ENCODE measurements around the gene CNTNAP3B. TPM values are rescaled to one million over a fixed set of nuclear protein-coding genes. Genes with fewer than 3 reads are reported as not detected.
"Not testable (repeated sequence)": the region's sequence is repeated elsewhere in the genome, so short reads cannot be mapped to it uniquely, and the experiment has no call there.

The CNTNAP3B gene
- total RNA-seq, 1 experiment from 2014 or later, result 4.7 TPM

DNA sequence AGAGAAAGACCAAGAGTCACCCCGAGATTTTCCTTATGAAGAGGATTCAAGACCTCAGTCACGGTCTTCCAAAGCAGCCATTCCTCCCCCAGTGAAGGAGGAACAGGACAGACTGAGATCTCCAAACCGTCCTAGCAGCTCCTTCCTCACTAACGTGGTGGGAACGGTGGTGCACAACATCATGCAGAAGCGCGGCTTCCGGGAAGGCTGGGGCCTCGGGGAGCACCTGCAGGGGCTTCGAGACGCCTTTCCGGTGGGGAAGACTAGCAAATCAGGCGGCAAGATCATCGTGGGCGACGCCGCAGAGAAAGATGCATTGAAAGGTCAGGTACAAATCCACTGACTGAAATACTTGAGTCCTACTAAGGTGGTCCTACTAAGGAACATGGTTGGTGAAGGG lies 154.3 kb downstream of the CNTNAP3B start:
- H3K56ac ChIP-seq (ENCODE audit: insufficient read length, low read depth, low read length); H3K23me2 ChIP-seq (ENCODE audit: insufficient read length, low read depth, low read length, poor library complexity, severe bottlenecking); H3K27ac Mint-ChIP-seq; H2AFZ ChIP-seq (ENCODE audit: low read length); H3K9ac ChIP-seq (ENCODE audit: extremely low read depth, insufficient read length, low read length); H3K79me2 ChIP-seq (ENCODE audit: insufficient read depth, low read length); H3K9me3 ChIP-seq (ENCODE audit: control insufficient read depth, low read depth, low read length); H4K8ac ChIP-seq (replicated peaks; ENCODE audit: insufficient read length, low read depth, low read length); H3K23ac ChIP-seq (ENCODE audit: insufficient read length, low read depth, low read length); H3K4me3 Mint-ChIP-seq; H2BK15ac ChIP-seq (ENCODE audit: low read depth, low read length); H3K4me1 Mint-ChIP-seq; H3K18ac ChIP-seq (ENCODE audit: insufficient read length, low read depth, low read length); H3T11ph ChIP-seq (ENCODE audit: low read length); H4K5ac ChIP-seq (ENCODE audit: insufficient read length, low read depth, low read length); H3K14ac ChIP-seq (ENCODE audit: insufficient read depth, low read length); H3K27ac ChIP-seq (ENCODE audit: insufficient read length, low read depth, low read length); H3K27me3 ChIP-seq (ENCODE audit: insufficient read depth, low read length); H2BK12ac ChIP-seq (ENCODE audit: insufficient read length, low read depth, low read length); H3K4me2 ChIP-seq (ENCODE audit: insufficient read depth, insufficient read length, low read length); H2BK20ac ChIP-seq (ENCODE audit: low read depth, low read length, poor library complexity, severe bottlenecking); H2BK5ac ChIP-seq (ENCODE audit: insufficient read length, low read length); DNase-seq; H4K20me1 ChIP-seq (ENCODE audit: control insufficient read depth, insufficient read depth, insufficient read length); H2BK120ac ChIP-seq (ENCODE audit: low read depth, low read length, poor library complexity, severe bottlenecking); H3K4me1 ChIP-seq (ENCODE audit: insufficient read depth, low read length); H3K36me3 Mint-ChIP-seq (ENCODE audit: insufficient read depth in 1 of 3, low read depth in 3 of 3); H4K91ac ChIP-seq (ENCODE audit: insufficient read length, low read depth, low read length); H2AK5ac ChIP-seq (ENCODE audit: insufficient read length, low read length); H3K4ac ChIP-seq (ENCODE audit: low read depth, low read length); H3K79me1 ChIP-seq (ENCODE audit: insufficient read depth, low read depth, low read length, poor library complexity, severe bottlenecking); H3K27me3 Mint-ChIP-seq (ENCODE audit: low read depth); H3K9me3 Mint-ChIP-seq: not testable (repeated sequence)
- no CpG with 5 or more reads among the region's 17 CpGs for WGBS (ENCODE audit: extremely low coverage, insufficient read length, low lambda C conversion rate)

DNA sequence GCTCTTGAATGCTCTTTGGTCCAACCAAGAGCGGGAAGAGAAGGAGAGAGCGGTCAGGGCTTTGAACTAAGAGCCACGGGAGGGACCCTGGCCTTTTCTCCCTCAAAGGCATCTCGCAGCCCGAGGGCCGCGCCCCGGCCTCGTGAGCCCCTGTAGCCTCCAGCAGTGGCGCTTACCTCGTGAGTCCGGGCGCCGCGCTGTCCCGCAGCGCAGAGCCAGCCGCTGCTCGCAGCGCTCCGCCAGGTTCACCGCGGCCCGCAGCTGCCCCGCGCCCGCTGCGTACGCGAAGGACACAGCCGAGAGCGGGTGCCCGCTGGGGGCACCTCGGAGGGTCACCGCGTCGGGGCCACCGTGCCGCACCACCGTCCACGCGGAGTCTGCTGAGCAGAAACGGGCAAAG lies 176.2 kb downstream of the CNTNAP3B start:
- not testable (repeated sequence) for H4K20me1 ChIP-seq (ENCODE audit: control insufficient read depth, insufficient read depth, insufficient read length); H4K8ac ChIP-seq (replicated peaks; ENCODE audit: insufficient read length, low read depth, low read length); H2AFZ ChIP-seq (ENCODE audit: low read length); H3K4me3 Mint-ChIP-seq; H2BK12ac ChIP-seq (ENCODE audit: insufficient read length, low read depth, low read length); H2BK15ac ChIP-seq (ENCODE audit: low read depth, low read length); H2AK5ac ChIP-seq (ENCODE audit: insufficient read length, low read length); H3K56ac ChIP-seq (ENCODE audit: insufficient read length, low read depth, low read length); H4K5ac ChIP-seq (ENCODE audit: insufficient read length, low read depth, low read length); H3K27ac ChIP-seq (ENCODE audit: insufficient read length, low read depth, low read length); H3K14ac ChIP-seq (ENCODE audit: insufficient read depth, low read length); H3K79me1 ChIP-seq (ENCODE audit: insufficient read depth, low read depth, low read length, poor library complexity, severe bottlenecking); H3K18ac ChIP-seq (ENCODE audit: insufficient read length, low read depth, low read length); H3K79me2 ChIP-seq (ENCODE audit: insufficient read depth, low read length); H3K4me2 ChIP-seq (ENCODE audit: insufficient read depth, insufficient read length, low read length); H2BK20ac ChIP-seq (ENCODE audit: low read depth, low read length, poor library complexity, severe bottlenecking); H3K23me2 ChIP-seq (ENCODE audit: insufficient read length, low read depth, low read length, poor library complexity, severe bottlenecking); H3K9ac ChIP-seq (ENCODE audit: extremely low read depth, insufficient read length, low read length); H4K91ac ChIP-seq (ENCODE audit: insufficient read length, low read depth, low read length); H2BK120ac ChIP-seq (ENCODE audit: low read depth, low read length, poor library complexity, severe bottlenecking); H3K27me3 ChIP-seq (ENCODE audit: insufficient read depth, low read length); H3K4me1 ChIP-seq (ENCODE audit: insufficient read depth, low read length); H3K27ac Mint-ChIP-seq; H3K36me3 Mint-ChIP-seq (ENCODE audit: insufficient read depth in 1 of 3, low read depth in 3 of 3); H3K27me3 Mint-ChIP-seq (ENCODE audit: low read depth); H3K9me3 ChIP-seq (ENCODE audit: control insufficient read depth, low read depth, low read length); H3K23ac ChIP-seq (ENCODE audit: insufficient read length, low read depth, low read length); H3K4ac ChIP-seq (ENCODE audit: low read depth, low read length); H3K4me1 Mint-ChIP-seq; H3K9me3 Mint-ChIP-seq; H2BK5ac ChIP-seq (ENCODE audit: insufficient read length, low read length); H3T11ph ChIP-seq (ENCODE audit: low read length)
- no CpG with 5 or more reads among the region's 43 CpGs for WGBS (ENCODE audit: extremely low coverage, insufficient read length, low lambda C conversion rate)
- DNase-seq, result peak; percentile 14
